GM19452 (cell line): Measurements from ENCODE around the gene NUCB1.
"Not testable (repeated sequence)": the region's sequence is repeated elsewhere in the genome, so short reads cannot be mapped to it uniquely, and the experiment has no call there.

Source experiments
- ATAC-seq: cut with Tn5 transposase; IDR thresholded peaks from one replicate; pipeline ENCODE4 v1.9.1; 2021; ENCODE audit not compliant: unreplicated experiment

The NUCB1 gene

GRCh38 chr19:48874303-48875135 lies 25.6 kb upstream of the NUCB1 start:
- no peak for ATAC-seq

GRCh38 chr19:48876043-48876981 lies 23.8 kb upstream of the NUCB1 start:
- not testable (repeated sequence) for ATAC-seq

DNA sequence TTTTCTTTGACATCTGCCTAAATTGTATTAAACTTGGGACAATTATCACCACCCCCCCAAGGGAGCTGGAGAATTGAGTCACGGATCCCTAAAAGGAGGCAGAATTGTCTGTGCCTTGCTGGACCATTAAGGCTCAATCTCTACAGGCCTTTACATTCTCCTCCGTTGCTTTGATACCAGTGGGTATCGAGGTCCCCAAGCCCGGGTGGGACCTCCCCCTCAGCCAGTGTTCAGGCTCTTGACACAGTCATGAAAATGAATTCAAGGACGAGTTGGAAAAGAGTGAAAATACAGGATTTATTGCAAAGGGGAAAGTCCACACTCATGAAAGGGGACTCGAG lies 22.3 kb upstream of the NUCB1 start:
- ATAC-seq: no peak

GRCh38 chr19:48878196-48879024 lies 21.7 kb upstream of the NUCB1 start:
- ATAC-seq: no peak

DNA sequence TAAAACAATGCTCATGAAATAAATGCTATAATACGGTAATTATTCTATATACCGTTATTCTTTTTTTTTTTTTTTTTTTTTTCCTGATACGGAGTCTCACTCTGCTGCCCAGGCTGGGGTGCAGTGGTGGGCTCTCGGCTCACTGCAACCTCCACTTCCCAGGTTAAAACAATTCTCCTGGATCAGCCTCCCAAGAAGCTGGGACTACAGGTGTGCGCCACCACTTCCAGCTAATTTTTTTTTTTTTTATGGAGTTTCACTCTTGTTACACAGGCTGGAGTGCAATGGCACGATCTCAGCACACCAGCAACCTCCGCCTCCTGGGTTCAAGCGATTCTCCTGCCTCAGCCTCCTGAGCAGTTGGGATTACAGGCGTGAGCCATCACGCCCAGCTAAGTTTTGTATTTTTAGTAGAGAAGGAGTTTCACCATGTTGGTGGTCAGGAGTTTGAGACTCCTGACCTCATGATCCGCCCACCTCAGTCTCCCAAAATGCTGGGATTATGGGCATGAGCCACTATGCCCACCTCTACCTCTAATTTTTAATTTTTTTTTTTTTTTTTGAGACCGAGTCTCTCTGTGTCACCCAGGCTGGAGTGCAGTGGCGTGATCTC lies 21.0 kb upstream of the NUCB1 start:
- no peak for ATAC-seq

DNA sequence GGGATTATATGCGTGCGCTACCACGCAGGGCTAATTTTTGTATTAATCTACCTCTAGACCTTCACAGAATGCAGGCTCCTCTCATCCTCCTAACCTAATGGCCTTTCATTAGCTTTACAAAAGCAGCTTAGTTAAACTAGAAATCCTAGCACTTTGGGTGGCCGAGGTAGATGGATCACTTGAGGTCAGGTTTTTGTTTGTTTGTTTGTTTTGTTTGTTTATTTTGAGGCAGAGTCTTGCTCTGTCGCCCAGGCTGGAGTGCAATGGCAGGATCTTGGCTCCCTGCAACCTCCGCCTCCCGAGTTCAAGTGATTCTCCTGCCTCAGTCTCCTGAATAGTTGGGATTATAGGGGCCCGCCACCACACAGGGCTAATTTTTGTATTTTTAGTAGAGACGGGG lies 20.4 kb upstream of the NUCB1 start:
- ATAC-seq: not testable (repeated sequence)

DNA sequence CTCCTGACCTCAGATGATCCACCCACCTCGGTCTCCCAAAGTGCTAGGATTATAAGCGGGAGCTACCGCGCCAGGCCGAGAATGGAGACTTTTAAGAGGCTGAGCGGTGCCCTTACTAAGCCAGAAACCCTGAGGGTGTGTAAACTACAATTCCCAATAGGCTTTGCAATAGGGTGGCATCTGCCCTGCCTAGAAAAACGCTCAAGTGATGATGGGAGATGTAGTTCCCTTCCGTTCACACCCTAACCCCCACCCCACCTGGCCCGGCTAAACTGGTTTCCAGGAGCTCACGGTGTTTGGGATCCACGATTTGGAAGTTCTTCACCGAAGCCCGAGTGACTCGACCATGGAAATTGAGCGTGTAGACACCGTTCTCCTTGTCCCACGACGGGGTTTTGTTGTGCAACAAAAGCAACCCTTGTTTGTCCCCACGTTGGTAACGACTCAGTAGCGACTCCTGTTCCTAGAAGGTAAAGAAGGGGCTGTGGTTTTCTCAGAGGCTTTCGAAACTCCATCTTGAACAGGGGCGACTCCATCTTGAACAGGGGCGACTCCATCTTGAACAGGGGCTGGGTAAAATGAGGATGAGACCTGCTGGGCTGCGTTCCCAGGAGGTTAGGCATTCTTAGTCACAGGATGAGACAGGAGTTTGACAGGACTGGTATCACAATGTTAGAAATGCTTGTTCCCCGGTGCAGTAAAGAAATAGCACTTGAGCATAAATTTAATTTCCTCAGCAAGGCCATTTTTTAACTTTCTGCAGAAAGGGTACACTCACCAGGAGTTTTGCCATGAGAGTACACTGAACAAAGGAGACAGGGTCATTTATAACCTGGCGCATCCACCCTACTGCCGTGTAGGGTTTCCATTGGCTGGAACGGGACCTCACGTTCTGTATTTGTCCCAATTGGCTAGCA lies 18.1 kb upstream of the NUCB1 start:
- ATAC-seq: no peak

- ATAC-seq: no peak
These were observed 16.4 kb upstream of the NUCB1 start for GRCh38 chr19:48883726-48884125.

- no peak for ATAC-seq
These were observed 12.1 kb upstream of the NUCB1 start for GRCh38 chr19:48887861-48888612.

DNA sequence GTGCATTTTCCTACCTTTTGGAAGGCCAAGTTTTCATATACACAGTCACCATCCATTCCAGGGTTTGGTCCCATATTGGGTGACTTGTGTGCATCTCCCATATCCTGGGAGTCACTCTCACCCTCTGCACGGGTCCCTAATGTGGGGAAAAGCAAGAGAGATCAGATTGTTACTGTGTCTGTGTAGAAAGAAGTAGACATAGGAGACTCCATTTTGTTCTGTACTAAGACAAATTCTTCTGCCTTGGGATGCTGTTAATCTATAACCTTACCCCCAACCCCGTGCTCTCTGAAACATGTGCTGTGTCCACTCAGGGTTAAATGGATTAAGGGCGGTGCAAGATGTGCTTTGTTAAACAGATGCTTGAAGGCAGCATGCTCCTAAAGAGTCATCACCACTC lies 10.6 kb upstream of the NUCB1 start:
- not testable (repeated sequence) for ATAC-seq

DNA sequence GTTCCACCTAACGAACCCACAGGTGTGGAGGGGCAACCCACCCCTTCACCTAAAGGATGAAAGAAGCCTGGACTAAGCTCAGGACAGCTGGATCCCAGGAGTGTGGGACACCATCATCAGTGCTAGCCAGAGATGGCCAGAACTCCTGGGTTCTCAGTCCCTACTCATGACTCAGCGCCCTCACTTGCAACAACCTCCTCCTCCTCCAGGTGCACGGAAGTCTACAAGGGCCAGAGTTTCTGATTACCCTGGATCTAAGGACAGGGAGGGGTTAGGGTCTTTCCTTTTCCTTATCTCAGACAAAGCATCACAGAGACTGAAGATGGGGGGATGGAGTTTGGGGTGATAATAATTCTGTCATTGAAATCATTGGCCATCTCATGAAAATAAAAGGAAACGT lies 9.6 kb upstream of the NUCB1 start:
- ATAC-seq: no peak

DNA sequence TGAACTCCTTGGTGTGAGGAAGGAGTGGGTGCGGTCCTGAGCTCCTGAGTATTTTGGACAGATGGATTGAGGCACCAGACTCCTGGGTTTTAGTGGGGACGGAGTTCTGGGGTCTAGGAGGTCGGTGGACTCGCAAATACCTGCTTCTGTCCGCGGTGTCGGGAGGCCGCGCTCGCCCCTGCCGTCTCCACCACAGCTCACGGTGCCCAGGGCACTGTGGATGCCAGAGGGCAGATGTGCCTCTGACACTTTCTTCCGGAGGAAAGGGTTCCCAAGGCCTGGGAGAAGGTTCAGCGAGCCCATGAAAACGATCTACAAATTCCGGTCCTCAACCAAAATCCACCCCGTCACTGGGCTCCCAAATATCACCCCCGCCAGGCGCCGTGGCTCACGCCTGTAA lies 4.9 kb upstream of the NUCB1 start:
- no peak for ATAC-seq

GRCh38 chr19:48896191-48896720 lies 3.9 kb upstream of the NUCB1 start:
- ATAC-seq: no peak

- no peak for ATAC-seq
These were observed 2.9 kb upstream of the NUCB1 start for GRCh38 chr19:48897181-48897580.

DNA sequence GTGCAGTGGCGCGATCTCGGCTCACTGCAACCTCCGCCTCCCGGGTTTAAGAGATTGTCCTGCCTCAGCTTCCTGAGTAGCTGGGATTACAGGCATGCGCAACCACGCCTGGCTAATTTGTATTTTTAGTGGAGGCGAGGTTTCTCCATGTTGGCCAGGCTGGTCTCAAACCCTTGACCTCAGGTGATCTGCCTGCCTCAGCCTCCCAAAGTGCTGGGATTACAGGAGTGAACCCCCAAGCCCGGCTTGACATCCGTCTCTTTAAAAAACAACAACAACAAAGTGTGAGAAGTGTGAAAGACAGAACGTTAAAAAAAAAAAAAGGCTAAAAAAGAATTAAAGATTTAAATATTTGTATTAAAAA lies 744 bp upstream of the NUCB1 start:
- ATAC-seq: not testable (repeated sequence)

GRCh38 chr19:48900477-48901406 lies 630 bp downstream of the NUCB1 start:
- ATAC-seq: no peak

DNA sequence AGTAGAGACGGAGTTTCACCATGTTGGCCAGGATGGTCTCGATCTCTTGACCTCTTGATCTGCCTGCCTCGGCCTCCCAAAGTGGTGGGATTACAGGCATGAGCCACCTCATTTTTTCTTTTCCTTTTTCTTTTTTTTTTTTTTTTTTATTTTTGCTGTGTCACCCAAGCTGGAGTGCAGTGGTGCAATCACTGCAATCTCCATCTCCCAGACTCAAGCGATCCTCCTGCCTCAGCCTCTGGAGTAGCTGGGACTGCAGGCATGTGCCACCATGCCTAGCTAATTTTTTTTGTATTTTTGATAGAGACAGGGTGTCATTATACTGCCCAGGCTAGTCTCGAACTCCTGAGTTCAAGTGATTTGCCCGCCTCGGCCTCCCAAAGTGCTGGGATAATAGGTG lies 2.2 kb downstream of the NUCB1 start:
- not testable (repeated sequence) for ATAC-seq

GRCh38 chr19:48903788-48904187 lies 3.7 kb downstream of the NUCB1 start:
- ATAC-seq: not testable (repeated sequence)
